GM19023 (cell line): ENCODE results near the gene ATF6.
"Not testable (repeated sequence)": the region's sequence is repeated elsewhere in the genome, so short reads cannot be mapped to it uniquely, and the experiment has no call there.

ENCODE experiments used
- ATAC-seq: cut with Tn5 transposase; IDR thresholded peaks from one replicate; pipeline ENCODE4 v1.9.1; 2021; ENCODE audit warnings: mild to moderate bottlenecking, moderate library complexity; ENCODE audit not compliant: unreplicated experiment

The ATF6 gene

DNA sequence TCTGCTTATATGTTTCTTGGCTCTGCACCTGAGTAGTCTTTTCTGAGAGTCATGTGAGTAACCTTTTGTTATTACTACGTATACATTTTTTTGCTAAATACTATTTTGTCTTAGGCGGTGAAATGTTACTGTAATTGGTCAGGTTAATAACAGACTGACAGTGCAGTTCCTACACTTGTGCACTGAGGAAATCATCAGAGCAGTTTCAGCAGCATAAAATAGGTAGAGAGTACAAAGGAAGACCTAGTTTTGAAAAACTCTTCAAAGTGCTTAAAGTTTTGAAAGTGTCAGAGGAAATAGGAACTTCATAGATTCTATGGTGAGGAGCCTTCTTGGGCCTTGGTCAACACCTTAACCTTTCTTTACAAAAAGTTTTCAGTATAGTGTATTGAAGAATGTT, 11.1 kb downstream of the ATF6 start:
- no peak for ATAC-seq

DNA sequence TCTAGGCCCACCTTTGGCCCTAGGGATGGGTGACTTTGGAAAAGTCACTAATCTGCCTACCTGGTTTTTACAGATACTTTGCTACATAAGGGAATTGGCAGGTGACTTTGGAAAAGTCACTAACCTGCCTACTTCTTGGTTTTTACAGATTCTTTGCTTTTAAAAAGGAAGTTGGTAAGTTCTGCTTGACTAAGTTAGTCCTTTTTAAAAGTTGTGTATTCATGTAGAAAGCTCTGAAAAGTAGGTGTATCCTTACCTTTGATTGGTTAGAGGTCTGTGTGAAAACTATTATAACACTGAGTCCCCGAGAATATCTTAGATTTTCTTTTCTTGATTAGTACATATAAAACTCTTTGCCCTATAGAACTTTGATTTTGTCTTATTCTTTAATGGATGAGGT, 12.4 kb downstream of the ATF6 start:
- ATAC-seq: no peak

DNA sequence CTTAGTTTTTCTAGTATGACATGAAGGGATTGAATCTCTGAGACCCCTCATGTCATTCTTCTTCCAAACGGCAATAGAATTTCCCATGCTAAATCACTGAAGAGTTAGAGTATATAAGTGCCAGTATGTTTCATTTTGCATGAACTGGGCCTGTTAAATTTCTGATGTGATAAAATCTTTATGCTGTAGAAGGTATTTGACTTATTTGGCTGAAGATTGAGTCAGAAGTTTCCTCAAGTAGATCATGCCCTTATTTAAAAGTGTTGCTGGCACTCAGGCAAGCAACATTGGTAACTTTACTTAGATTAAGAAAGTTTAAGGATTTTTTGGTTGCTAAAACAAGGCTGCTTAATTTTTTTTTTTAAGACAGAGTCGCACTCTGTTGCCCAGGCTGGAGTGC, 13.3 kb downstream of the ATF6 start:
- ATAC-seq: no peak

DNA sequence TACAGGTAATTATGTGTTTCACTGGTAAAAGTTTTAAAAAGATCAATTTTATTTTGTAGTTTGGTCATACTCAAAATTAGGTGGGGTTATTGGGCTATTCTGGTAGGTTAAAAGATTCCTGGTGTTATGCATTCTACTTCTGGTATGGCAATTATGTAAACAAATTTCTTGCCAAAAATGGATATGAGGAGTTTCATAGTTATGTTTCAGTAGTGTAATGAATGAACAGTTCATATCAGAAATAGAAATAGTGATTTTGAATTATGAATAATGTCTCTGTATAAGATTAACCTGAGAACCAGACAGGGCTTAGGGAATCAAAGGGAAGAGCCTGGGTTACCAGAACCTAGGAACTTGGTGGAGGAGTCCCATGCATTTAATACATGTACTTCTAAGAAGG, 15.9 kb downstream of the ATF6 start:
- ATAC-seq: no peak

DNA sequence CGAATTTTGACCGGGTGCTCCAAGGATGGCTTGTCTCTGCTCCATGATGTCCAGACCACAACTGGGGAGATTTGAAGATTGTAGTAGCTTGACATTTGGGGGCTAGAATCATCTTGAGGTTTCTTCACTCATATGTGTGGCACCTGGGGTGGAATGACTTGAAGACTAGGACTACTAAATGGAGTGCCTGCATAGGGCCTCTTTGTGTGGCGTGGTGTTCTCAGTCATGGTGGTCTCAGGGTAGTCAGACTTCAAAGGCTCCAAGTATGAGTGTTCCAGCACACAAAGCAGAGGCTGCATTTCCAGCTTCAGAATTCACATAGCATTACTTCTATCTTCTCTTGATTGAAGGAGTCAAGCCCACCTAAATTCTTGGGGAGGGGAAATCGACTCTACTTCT, 16.8 kb downstream of the ATF6 start:
- ATAC-seq: no peak

DNA sequence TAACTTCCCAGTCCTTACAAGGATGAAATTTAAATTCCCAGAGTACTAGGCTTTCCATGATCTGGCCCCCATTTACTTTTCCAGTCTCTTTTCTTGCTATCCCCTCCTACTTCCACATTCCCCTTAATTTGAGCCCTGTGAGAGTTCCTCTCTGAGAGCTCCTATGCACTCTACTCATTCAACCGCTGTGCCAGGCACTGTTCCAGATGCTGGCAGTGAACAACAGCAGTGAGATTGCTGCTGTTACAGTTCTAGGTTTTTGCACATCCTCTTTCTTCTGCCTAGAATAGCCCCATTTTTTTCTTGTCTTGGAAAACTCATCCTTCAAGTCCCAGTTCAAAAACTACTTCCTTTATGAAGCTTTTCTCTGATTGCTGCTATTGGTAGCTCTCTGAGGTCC, 18.8 kb downstream of the ATF6 start:
- ATAC-seq: no peak

DNA sequence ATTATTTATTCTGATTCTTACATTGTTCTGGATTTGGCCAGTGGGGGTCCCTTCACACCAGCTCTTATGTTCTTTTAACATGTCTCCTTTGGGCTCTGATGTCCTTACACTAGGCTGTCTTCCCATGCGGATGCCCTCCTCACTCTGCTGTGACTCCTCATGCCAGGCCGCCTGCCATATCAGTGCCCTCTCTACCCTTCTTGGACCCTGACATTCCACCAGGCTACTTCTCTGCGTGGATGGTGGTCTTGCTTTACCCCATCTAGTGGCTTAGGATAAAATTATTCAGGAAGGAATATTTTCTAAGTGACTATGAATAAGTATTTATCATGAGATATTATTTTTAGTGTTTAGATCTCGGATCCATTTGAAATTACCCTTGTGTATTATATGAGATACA, 21.2 kb downstream of the ATF6 start:
- ATAC-seq: no peak

DNA sequence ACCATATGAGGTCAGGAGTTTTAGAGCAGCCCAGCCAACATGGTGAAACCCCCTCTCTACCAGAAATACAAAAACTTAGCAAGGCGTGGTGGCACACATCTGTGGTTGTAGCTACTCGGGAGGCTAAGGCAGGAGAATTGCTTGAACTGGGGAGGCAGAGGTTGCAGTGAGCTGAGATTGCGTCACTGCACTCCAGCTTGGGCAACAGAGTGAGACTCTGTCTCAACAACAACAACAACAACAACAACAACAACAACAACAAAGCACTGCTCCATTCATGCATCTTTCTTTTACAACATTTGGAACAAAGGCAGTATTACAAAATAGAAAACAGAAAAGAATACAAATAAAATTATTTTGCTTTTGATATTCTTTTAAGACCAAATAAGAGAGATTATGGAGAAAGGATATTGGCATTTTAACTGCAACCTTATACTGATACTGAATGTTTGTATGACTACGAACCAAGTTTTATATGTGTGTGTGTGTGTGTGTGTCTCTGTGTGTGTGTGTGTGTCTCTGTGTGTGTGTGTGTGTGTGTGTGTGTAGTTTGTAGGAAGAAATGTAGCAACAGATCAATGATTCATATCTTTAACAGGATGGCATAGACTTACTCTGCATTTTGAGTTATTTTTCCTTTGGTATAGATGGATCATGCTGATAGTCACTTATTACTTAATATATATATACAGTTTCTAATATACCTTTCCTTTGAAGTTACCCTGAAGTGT, 24.6 kb downstream of the ATF6 start:
- ATAC-seq: no peak

DNA sequence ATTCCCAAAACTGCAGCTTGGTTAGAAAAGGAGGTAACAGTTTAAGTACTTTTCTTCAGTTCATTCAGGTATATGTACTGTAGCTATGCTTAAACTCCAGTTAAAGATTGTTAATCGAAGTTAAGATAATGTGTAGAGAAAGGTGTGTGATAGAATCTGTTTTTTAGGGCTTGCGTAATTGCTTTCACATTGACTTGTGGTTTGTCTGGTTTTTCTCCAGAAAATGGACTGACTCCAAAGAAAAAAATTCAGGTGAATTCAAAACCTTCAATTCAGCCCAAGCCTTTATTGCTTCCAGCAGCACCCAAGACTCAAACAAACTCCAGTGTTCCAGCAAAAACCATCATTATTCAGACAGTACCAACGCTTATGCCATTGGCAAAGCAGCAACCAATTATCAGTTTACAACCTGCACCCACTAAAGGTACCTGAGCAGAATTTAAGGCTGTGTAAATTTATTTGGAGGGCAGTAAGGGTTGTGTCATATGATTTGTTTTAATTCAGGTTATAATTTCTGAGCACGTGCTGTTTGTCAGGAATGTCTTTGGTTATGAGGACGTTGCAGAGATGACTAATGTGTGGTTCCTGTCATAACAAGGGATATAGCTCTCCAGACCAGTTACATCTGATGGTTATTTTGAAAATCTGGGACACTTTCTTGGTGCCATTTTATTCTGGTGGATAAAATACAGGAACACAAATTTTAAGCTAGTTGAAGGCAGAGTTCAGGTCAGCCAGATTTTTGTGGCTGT, 26.0 kb downstream of the ATF6 start:
- no peak for ATAC-seq

DNA sequence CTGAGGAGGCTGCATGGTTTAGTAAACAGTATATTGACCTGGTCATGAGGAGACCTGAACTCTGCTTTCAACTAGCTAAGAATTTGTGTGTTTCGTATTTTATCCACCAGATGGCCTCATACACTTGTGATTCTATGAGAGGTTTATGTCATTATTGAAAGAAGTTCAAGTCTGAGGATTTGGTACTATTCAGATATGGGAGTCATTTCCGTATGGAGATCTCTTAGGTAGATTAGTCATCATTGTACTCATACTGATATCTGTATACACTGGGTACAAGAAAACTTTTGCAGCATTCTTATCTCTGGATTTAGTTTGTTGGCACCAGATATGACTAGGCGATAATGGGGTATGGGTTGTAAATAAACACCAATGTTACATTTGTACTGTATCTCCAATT, 26.6 kb downstream of the ATF6 start:
- ATAC-seq: no peak

DNA sequence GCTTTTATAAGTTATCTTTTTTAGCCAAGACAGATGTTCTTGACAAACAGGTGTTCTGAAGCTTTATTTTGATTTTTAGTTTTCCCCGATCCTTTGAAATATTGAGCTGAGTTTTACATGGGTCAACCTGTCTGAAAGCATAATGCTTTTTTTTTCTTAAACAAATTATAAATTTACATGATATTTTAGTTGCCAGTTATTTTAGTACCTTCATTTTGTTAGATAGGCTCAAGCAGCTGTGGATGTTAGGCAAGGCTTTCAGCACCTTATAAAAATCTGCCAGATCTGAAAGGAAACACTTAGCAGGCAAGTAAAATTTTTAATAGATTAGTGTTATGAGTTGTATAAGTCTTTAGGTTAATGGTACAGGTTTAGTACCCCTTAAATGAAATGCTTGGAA, 33.7 kb downstream of the ATF6 start:
- ATAC-seq: no peak

DNA sequence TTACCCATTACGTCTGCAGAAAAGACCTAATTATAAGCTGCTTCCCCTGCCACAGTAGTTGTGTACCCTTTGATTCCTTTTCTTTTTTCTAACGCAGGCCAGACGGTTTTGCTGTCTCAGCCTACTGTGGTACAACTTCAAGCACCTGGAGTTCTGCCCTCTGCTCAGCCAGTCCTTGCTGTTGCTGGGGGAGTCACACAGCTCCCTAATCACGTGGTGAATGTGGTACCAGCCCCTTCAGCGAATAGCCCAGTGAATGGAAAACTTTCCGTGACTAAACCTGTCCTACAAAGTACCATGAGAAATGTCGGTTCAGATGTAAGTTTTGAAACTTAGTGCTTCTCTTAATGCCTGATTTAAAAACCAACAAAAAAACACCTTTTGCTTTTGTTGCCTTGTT, 35.8 kb downstream of the ATF6 start:
- ATAC-seq: no peak

DNA sequence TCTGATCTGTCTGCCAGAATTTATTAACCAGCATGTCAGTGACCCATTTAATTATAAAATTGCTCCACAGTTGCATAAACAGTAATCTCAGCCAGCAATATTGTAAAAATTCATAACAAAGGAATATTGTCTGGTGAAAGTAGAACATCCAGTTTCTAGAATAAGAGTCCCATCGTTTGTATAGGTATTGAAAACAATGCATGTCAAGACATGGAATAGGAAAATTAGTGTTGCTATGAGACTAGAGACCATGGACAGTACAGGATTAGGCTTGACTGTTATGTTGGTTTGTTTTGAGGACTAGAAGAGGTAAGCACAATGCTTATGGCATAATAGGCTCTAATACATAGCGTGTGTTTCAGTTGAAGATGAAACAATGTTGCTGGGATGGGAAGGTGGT, 37.1 kb downstream of the ATF6 start:
- ATAC-seq: no peak

DNA sequence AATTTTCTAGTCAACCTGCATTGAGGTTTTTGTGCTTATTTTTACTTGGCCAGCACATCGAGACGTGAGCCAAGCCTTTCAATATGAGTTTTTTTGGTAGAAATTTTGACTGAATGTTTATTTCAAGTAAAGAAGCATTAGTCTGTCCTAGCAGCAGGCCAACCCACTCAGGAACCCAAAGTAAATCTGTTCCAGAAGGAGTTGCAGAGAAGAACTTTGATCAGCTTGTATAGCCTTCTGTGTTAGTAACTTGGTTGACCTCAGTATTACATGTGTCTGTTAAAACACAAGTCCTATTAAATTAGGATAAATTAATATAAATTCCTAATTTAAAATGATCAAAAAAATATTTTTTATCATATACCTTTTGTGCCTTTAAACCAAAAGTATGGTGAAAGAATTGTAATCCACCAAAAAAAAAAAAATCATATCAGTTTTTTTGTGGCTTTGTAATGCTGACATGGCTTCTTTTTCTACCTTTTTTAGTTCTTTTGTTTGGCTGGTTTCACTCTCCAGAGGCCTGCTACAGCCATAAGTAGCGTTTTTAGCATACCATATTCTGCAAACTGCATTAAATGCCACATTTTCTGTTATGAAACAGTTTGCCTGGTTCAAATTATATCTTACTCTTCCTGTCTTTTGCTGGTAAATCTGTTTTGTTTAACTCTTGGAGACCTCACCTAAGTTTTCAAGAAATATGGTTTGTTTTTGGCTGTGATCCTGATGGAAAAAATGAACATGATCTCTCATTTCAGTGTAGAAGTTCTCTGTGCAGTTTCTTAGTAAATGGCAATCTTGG, 39.5 kb downstream of the ATF6 start:
- ATAC-seq: no peak

DNA sequence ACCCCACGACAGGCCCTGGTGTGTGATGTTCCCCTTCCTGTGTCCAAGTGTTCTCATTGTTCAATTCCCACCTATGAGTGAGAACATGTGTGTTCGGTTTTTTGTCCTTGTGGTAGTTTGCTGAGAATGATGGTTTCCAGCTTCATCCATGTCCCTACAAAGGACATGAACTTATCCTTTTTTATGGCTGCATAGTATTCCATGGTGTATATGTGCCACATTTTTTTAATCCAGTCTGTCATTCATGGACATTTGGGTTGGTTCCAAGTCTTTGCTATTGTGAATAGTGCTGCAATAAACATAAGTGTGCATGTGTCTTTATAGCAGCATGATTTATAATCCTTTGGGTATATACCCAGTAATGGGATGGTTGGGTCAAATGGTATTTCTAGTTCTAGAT, 43.1 kb downstream of the ATF6 start:
- not testable (repeated sequence) for ATAC-seq

DNA sequence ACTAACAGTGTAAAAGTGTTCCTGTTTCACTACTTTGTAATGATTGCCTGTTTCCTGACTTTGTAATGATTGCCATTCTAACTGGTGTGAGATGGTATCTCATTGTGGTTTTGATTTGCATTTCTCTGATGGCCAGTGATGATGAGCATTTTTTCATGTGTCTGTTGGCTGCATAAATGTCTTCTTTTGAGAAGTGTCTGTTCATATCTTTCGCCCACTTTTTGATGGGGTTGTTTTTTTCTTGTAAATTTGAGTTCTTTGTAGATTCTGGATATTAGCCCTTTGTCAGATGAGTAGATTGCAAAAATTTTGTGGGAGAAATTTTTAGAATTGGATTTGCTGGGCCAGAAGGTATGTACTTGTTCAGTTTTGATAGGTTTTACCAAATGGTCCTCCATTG, 43.5 kb downstream of the ATF6 start:
- not testable (repeated sequence) for ATAC-seq

DNA sequence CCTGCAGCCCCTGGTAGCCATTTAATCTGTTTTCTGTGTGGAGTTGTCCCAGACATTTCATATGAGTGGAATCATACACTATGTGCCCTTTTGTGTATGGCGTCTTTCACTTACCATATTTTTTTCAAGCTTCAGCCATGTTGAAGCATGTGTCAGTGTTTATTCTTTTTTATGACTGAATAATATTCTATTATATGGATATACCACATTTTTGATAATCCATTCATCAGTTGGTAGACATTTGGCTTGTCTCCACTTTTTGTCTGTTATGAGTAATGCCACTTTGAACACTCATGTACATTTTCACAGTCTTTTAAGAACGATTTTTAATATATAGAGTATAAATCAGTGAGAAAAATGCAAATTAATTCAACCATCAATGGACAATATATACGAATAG, 44.7 kb downstream of the ATF6 start:
- ATAC-seq: no peak

DNA sequence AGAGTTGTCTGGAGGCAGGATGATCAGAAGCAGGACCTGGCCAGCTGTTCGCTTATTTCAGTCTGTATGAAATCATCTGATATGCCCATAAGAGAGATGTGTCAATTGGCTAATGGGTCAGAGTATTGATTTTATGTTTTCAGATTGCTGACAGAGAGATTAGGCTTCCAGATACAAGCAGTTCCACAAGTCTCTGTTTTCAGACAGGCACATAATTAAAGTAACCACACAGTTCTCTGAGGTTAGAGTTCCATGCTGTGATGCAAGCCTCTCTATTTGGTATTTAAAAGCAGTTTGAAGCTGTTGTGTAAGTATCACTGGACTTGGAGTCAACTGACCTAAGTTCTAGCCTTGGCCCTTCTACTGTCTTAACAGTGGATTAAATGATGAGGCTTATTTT, 50.1 kb downstream of the ATF6 start:
- ATAC-seq: no peak

DNA sequence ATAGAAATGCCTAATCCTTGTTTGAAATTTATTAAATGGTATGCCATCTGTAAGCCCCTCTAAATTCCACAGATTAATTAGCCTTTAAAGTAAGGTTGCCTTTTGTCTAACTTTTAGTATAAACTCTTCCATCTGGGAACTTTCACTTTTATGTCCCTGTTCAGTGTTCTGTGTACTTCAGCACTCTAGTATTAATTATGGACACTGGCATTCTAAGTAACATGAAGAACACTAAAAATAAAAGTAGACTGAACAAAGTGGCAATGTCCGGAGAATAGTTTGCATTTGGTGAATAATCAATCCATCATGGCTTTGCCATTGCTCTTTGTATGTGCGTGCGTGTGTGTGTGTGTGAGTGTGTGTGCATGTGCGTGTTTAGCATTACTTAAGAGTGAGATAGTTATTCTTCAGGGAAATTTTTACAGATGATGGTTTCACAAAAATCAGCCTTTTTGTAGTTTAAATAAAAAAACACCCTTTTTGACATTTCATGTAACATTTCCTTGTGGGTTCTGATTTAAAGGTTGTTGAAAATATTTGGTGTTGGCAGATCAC, 51.1 kb downstream of the ATF6 start:
- no peak for ATAC-seq

DNA sequence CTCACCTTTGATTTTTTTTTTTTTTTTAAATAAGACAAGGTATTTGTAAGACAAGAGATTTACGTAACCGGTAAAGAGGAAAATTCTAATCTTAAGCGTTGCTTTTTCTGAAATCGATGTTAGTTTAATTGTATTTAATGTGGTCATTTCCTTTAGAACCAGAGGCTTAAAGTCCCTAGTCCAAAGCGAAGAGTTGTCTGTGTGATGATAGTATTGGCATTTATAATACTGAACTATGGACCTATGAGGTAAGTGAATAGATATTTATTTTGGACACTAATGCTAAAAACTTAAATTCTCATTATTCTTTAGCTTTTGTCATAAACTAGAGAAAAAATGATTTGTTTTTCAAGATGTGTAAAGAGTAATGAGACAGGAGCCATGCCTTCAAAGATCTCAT, 54.8 kb downstream of the ATF6 start:
- ATAC-seq: no peak

DNA sequence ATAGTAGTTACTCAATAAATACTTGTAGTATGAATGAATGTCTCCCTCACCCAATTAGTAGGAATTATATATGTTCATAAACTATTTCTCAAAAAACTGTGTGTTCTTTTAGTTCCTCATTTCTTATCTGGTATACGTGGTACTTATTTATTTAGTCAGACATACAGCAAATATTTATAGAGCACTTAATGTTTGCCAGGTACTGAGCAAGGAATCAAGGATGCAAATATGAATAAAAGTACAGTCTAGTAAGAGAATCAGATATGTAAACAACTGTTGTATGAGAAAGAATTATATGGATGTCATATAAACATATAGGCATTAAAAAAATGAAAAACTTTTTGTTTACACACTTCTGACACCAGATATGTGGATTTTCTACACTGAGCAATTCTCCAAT, 58.5 kb downstream of the ATF6 start:
- ATAC-seq: no peak

DNA sequence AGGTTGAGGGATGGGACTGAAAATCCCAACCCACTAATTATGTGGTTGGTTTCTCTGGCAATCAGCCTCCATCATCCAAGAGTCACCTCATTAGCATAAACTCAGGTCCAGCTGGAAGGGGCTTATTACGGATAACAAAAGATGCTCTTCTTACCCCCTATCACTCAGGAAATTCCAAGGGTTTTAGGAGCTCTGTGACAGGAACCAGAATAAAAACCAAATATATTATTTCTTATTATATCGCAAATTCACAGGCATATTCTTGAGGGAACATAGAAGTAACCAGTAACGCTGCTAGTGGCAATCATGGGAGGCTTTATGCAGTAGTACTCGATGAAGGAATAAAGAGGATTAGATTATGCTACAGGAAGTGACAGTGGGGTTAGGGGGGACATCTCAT, 59.7 kb downstream of the ATF6 start:
- no peak for ATAC-seq
